Thoracic aorta (tissue), 2 donors: Measurements from ENCODE around the gene SLC24A3. TPM values are rescaled to one million over a fixed set of nuclear protein-coding genes. Genes with fewer than 3 reads are reported as not detected.

Source experiments
- ATAC-seq: fragments of 150-250 bp; one replicate; pipeline ENCODE4 v1.8.0; 2017; ENCODE audit warnings: low read depth; ENCODE audit not compliant: insufficient number of reproducible peaks, low FRiP score
- DNase-seq: peaks from one replicate; pipeline ENCODE4 v3.0.0-alpha.2; 2020; ENCODE audit warnings: low spot score
- H3K27ac ChIP-seq, 2 donors: fragments of 200-600 bp; sonication (generic); 1 replicate in 1 of 2; 2 replicates in 1 of 2; pipeline ENCODE4 v1.5.1; 2016; ENCODE audit warnings: mild to moderate bottlenecking in 2 of 2, moderate library complexity in 2 of 2
- H3K27me3 ChIP-seq: fragments of 200-600 bp; sonication (generic); replicated peaks from 2 replicates; pipeline ENCODE4 v1.6.0; 2016; ENCODE audit warnings: mild to moderate bottlenecking; ENCODE audit not compliant: insufficient read depth
- H3K36me3 ChIP-seq: fragments of 200-600 bp; sonication (generic); one replicate; pipeline ENCODE4 v1.5.1; 2016
- H3K4me1 ChIP-seq, 2 donors: fragments of 200-600 bp; sonication (generic); 1 replicate in 1 of 2; 2 replicates in 1 of 2; pipeline versions ENCODE4 v1.5.1 to v1.6.0; 2016; ENCODE audit warnings: low read depth in 2 of 2, mild to moderate bottlenecking in 1 of 2; ENCODE audit not compliant: control insufficient read depth in 1 of 2
- H3K4me3 ChIP-seq: fragments of 200-600 bp; sonication (generic); 2 replicates; pipeline ENCODE4 v1.5.1; 2016; ENCODE audit warnings: mild to moderate bottlenecking
- H3K9me3 ChIP-seq: fragments of 200-600 bp; sonication (generic); 2 replicates; pipeline ENCODE4 v1.5.1; 2016
- total RNA-seq, 2 donors: library from RNA; depleted of rRNA; stranded (reverse); fragments of >200 nt; gene quantifications; one replicate each; pipeline versions ENCODE4 v1.1.0 to v1.2.3, GENCODE V29; 2016
- TF ChIP-seq, protein P1 (sequence below): fragments of 200-600 bp; sonication (generic); IDR thresholded peaks from one replicate; pipeline ENCODE4 v1.5.1; 2019; ENCODE audit warnings: antibody characterized with exemption

Gene SLC24A3
- total RNA-seq, 2 donors from 2014 or later = 8.3 to 31.4 TPM

DNA sequence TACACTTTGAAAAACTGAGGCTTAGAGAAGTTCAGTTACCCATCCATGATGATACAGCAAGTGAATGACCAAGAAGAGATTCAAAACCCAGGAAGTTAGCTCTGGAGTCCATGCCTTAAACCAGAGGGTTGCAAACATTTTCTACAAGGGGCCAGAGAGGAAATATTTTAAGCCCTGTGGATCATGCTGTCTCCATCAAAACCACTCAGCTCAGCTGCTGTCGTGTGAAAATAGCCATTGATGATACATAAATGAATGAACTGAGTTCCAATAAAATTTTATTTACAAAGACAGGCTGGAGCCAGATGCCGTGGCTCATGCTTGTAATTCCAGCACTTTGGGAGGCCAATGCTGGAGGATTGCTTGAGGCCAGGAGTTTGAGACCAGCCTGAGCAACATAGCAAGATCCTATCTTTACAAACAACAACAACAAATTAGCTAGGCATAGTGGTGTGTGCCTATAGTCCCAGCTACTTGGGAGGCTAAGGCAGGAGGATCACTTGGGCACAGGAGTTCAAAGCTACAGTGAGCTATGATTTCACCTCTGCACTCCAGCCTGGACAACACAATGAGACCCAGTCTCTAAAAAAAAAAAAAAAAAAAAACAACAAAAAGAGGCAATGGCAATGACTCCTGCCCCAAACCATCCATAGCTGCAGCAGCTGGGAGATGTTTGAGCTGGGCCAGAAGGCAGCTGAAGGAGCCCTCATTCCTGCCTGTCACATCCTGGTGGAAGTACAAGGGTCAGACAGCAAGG lies 501.6 kb downstream of the SLC24A3 start:
- H3K4me3 ChIP-seq = no peak overlapping the region
- TF ChIP-seq, protein P1, sequence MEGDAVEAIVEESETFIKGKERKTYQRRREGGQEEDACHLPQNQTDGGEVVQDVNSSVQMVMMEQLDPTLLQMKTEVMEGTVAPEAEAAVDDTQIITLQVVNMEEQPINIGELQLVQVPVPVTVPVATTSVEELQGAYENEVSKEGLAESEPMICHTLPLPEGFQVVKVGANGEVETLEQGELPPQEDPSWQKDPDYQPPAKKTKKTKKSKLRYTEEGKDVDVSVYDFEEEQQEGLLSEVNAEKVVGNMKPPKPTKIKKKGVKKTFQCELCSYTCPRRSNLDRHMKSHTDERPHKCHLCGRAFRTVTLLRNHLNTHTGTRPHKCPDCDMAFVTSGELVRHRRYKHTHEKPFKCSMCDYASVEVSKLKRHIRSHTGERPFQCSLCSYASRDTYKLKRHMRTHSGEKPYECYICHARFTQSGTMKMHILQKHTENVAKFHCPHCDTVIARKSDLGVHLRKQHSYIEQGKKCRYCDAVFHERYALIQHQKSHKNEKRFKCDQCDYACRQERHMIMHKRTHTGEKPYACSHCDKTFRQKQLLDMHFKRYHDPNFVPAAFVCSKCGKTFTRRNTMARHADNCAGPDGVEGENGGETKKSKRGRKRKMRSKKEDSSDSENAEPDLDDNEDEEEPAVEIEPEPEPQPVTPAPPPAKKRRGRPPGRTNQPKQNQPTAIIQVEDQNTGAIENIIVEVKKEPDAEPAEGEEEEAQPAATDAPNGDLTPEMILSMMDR = no peak
- DNase-seq = no peak
- peaks cover 0 to 10% of the 10 kb centered on the region in 2 donors for H3K4me1 ChIP-seq
- no peak overlapping the region for H3K27ac ChIP-seq
- H3K27me3 ChIP-seq = no peaks in the 10 kb centered on the region
- no peaks in the 10 kb centered on the region for H3K36me3 ChIP-seq
- no peaks in the 10 kb centered on the region for H3K9me3 ChIP-seq
- no peak for ATAC-seq

DNA sequence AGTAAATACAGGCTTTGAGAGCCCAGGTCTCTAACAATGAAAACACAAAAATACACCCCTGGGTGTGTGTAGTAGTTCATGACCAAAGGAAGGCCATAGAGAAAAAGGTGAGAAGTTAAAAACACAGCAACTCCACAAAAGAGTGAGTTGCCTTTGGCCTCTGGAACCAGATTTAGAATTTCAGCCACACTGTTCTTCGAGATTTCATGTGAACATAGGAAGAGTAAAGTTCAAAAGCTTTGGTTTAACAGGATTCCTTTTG lies 502.1 kb downstream of the SLC24A3 start:
- no peaks in the 10 kb centered on the region for H3K9me3 ChIP-seq
- no peaks in the 10 kb centered on the region for H3K27me3 ChIP-seq
- no peak overlapping the region for H3K4me3 ChIP-seq
- no peaks in the 10 kb centered on the region for H3K36me3 ChIP-seq
- TF ChIP-seq, protein P1 = no peak
- H3K4me1 ChIP-seq = peaks cover 0 to 10% of the 10 kb centered on the region in 2 donors
- ATAC-seq = no peak
- no peak for DNase-seq
- H3K27ac ChIP-seq = no peak overlapping the region

DNA sequence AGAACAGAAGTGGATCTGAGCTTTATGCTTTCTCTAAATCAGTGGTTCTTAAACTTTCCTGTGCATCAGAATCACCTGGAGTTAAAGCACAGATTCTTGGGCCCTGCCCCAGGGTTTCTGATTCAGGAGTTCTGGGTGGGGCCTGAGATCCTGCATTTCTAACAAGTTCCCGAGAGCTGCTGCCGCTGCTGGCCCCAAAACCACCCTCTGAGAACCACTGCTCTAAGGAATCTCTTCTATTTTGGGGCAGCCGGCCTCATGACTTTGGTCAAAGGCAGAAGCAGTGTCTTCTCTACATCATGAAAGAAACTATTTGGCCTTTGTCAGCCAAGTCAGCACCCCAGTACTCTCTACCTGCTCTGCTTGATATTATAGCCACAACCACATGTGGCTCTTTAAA lies 503.5 kb downstream of the SLC24A3 start:
- ATAC-seq (no peak), DNase-seq (no peak)
- TF ChIP-seq, protein P1 = no peak
- Histone ChIP-seq H3K27ac (no peak overlapping the region), H3K9me3 (no peaks in the 10 kb centered on the region), H3K27me3 (no peaks in the 10 kb centered on the region), H3K4me1 (no peaks in the 10 kb centered on the region), H3K4me3 (no peak overlapping the region), H3K36me3 (no peaks in the 10 kb centered on the region)

DNA sequence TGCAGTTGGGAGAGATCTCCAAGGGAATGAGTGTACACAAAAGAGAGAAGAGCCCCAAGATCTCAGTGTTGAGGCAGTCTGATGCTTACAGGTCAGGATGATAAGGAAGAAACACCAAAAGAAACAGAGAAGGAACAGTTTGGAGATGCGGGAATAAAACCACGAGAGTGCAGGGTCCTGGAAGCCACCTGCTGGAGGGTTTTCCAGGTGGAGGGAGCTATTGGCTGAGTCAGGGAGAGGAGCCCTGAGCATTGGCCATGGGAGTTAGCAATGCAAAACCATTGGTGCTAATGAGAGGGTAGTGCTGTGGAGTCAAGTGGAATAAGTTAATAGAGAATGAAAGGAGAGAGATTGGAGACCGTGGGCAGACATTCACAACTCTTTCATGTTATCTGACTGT lies 506.4 kb downstream of the SLC24A3 start:
- no peak overlapping the region for H3K27ac ChIP-seq
- no peaks in the 10 kb centered on the region for H3K4me1 ChIP-seq
- DNase-seq (no peak), ATAC-seq (no peak)
- H3K4me3 ChIP-seq = no peak overlapping the region
- H3K27me3 ChIP-seq = no peaks in the 10 kb centered on the region
- TF ChIP-seq, protein P1 = no peak
- H3K36me3 ChIP-seq = no peaks in the 10 kb centered on the region
- H3K9me3 ChIP-seq = no peaks in the 10 kb centered on the region

DNA sequence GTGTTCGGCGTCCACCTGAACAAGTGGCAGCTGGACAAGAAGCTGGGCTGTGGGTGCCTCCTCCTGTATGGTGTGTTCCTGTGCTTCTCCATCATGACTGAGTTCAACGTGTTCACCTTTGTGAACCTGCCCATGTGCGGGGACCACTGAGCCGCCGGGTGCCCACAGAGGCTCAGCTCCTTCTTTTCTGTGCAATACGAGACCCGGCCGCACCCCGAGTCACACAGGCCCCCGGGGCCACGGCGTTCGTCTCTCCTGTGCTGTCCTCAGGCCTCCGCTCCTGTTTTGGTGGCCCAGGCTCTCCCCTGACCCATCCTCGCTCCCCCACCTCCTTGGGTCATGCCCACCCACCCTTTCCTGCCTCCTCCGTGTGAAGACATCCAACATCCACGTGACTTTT lies 508.5 kb downstream of the SLC24A3 start:
- TF ChIP-seq, protein P1 = no peak
- H3K9me3 ChIP-seq = no peaks in the 10 kb centered on the region
- no peaks in the 10 kb centered on the region for H3K36me3 ChIP-seq
- no peaks in the 10 kb centered on the region for H3K27me3 ChIP-seq
- DNase-seq = no peak
- ATAC-seq = no peak
- peaks cover 7 to 8% of the 10 kb centered on the region in 2 donors for H3K4me1 ChIP-seq
- H3K27ac ChIP-seq = no peak overlapping the region
- H3K4me3 ChIP-seq = no peak overlapping the region
